Chondrocyte (in vitro differentiated cells): ENCODE results near the gene ABHD12. TPM values are rescaled to one million over a fixed set of nuclear protein-coding genes. Genes with fewer than 3 reads are reported as not detected.

ENCODE experiments used
- DNase-seq: peaks from one replicate; pipeline ENCODE4 v3.0.0; 2021; ENCODE audit warnings: mixed read lengths, low spot score
- H3K27ac Mint-ChIP-seq: one replicate; pipeline ENCODE4 v1.8.0; 2021; ENCODE audit warnings: mild to moderate bottlenecking, moderate library complexity, mixed read lengths; ENCODE audit not compliant: unreplicated experiment
- H3K27me3 Mint-ChIP-seq: 2 replicates; pipeline ENCODE4 v1.8.0; 2021; ENCODE audit warnings: low read depth, mixed read lengths
- H3K36me3 Mint-ChIP-seq: 2 replicates; pipeline ENCODE4 v1.8.0; 2021; ENCODE audit warnings: low read depth, mixed read lengths
- H3K4me1 Mint-ChIP-seq: 2 replicates; pipeline ENCODE4 v1.8.0; 2021; ENCODE audit warnings: low read depth, mild to moderate bottlenecking, mixed read lengths
- H3K4me3 Mint-ChIP-seq: one replicate; pipeline ENCODE4 v1.8.0; 2021; ENCODE audit warnings: mild to moderate bottlenecking, moderate library complexity, mixed read lengths; ENCODE audit not compliant: unreplicated experiment
- H3K9me3 Mint-ChIP-seq: 2 replicates; pipeline ENCODE4 v1.8.0; 2021; ENCODE audit warnings: low read depth, mixed read lengths
- total RNA-seq: library from RNA; stranded (reverse); gene quantifications from 3 replicates; pipeline ENCODE4 v1.2.1, GENCODE V29; 2021
- TF ChIP-seq, protein P1 (sequence below): fragments of 200-600 bp; sonication (generic); IDR thresholded peaks from 2 replicates; pipeline ENCODE4 v1.5.0; 2021; ENCODE audit warnings: antibody characterized with exemption, mild to moderate bottlenecking, moderate library complexity

The ABHD12 gene
- total RNA-seq, 1 donor from 2014 or later = 49.4 TPM

- TF ChIP-seq, protein P1, sequence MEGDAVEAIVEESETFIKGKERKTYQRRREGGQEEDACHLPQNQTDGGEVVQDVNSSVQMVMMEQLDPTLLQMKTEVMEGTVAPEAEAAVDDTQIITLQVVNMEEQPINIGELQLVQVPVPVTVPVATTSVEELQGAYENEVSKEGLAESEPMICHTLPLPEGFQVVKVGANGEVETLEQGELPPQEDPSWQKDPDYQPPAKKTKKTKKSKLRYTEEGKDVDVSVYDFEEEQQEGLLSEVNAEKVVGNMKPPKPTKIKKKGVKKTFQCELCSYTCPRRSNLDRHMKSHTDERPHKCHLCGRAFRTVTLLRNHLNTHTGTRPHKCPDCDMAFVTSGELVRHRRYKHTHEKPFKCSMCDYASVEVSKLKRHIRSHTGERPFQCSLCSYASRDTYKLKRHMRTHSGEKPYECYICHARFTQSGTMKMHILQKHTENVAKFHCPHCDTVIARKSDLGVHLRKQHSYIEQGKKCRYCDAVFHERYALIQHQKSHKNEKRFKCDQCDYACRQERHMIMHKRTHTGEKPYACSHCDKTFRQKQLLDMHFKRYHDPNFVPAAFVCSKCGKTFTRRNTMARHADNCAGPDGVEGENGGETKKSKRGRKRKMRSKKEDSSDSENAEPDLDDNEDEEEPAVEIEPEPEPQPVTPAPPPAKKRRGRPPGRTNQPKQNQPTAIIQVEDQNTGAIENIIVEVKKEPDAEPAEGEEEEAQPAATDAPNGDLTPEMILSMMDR = no peak
- no peaks in the 10 kb centered on the region for H3K27me3 Mint-ChIP-seq
- no peak for DNase-seq
- no peak overlapping the region for H3K4me3 Mint-ChIP-seq
- H3K36me3 Mint-ChIP-seq = no peaks in the 10 kb centered on the region
- peaks cover 6% of the 10 kb centered on the region for H3K4me1 Mint-ChIP-seq
- H3K27ac Mint-ChIP-seq = no peak overlapping the region
- H3K9me3 Mint-ChIP-seq = no peaks in the 10 kb centered on the region
Measured at GRCh38 chr20:25344634-25345033, 46.0 kb downstream of the ABHD12 start.

GRCh38 chr20:25341716-25342680, 48.6 kb downstream of the ABHD12 start:
- Mint-ChIP-seq H3K27ac (no peak overlapping the region), H3K27me3 (no peaks in the 10 kb centered on the region), H3K36me3 (no peaks in the 10 kb centered on the region), H3K9me3 (no peaks in the 10 kb centered on the region), H3K4me1 (peaks cover 9% of the 10 kb centered on the region), H3K4me3 (no peak overlapping the region)
- no peak for DNase-seq
- TF ChIP-seq, protein P1 = no peak

DNA sequence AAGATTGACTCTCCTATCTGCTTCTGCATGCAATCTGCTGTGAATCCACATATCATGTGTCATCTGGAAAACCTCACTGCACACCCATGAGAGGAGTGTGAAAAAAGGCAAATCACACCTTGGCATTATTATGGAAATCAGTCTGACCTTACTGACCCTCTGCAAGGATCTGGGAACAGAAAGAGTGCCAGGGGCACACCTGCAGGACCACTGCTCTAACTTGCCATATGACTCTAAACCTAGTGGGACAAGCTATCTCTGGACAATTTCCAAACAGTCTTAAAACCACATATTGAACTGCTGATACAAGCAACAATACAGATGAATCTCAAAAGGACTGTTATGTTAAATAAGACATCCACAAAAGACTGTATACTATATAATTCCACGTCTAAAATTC, 50.3 kb downstream of the ABHD12 start:
- H3K4me1 Mint-ChIP-seq = peaks cover 9% of the 10 kb centered on the region
- no peak overlapping the region for H3K4me3 Mint-ChIP-seq
- DNase-seq = no peak
- TF ChIP-seq, protein P1 = no peak
- no peak overlapping the region for H3K27ac Mint-ChIP-seq
- H3K27me3 Mint-ChIP-seq = no peaks in the 10 kb centered on the region
- H3K9me3 Mint-ChIP-seq = no peaks in the 10 kb centered on the region
- no peaks in the 10 kb centered on the region for H3K36me3 Mint-ChIP-seq

DNA sequence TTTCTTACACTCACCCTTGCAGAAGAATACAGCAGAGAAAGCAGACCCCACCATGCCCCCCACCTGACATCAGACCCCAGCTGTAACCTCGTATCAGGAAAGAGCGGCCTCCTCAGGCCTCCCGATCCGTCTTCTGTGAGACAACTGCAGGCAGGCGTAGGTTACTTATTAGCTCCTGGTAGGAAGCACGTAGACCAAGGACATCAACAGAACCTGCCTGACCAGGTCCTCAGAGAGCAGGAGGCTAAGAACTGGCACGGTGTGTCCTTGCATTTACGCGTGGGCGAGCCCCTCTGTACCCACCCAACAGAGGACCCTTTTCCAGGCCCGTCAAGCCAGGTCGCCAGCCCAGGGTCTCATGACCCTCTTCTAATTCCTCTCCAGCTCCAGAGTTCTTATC, 51.0 kb downstream of the ABHD12 start:
- H3K4me3 Mint-ChIP-seq = no peak overlapping the region
- no peaks in the 10 kb centered on the region for H3K27me3 Mint-ChIP-seq
- TF ChIP-seq, protein P1 = no peak
- no peaks in the 10 kb centered on the region for H3K9me3 Mint-ChIP-seq
- no peak for DNase-seq
- peaks cover 9% of the 10 kb centered on the region for H3K4me1 Mint-ChIP-seq
- H3K27ac Mint-ChIP-seq = no peak overlapping the region
- H3K36me3 Mint-ChIP-seq = no peaks in the 10 kb centered on the region

DNA sequence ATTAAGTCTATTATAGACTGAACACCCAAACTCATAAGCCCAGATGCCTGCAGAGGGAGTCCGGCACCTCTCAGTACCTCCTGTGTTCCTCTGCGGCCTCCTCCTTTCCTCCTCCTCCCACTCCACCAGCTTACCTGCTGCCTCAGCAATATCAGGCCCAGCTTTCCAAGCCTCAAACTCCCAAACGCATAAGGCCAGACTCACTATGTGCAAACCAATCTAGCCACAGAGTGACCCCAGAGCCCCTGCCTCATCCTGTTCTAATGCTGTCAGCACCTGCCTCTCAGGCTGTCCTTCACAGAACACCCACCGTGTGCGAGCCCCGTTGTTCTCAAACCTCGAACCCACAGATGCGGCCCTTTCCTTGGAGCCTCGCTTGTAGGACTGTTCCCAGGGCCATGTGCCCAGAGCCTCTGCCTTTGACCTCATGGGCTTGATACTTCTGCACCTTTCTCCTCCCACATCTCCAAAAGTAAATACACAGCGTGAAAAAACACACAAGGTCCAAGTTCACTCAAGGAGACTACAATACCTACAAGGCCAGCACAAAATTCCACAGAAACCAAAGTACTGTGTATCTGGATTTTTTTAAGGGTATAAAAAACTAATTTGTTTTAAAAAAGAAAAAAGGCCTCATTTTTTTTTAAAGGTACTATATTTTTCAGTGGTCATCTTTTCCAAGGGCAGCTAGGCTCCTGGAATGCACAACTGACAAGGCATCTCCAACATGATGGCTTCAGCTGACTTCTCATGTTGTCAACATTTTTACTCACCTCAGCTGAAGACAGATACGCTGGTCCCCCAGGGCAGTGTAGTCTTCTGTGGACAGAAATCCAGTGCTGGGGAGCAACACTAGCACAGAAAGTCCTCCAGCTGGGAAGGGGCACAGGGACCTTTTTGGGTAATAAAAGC, 52.3 kb downstream of the ABHD12 start:
- H3K9me3 Mint-ChIP-seq = no peaks in the 10 kb centered on the region
- TF ChIP-seq, protein P1 = no peak
- no peak overlapping the region for H3K27ac Mint-ChIP-seq
- H3K36me3 Mint-ChIP-seq = no peaks in the 10 kb centered on the region
- DNase-seq = no peak
- H3K4me3 Mint-ChIP-seq = no peak overlapping the region
- H3K4me1 Mint-ChIP-seq = peaks cover 9% of the 10 kb centered on the region
- no peaks in the 10 kb centered on the region for H3K27me3 Mint-ChIP-seq
